NCI-H2107 (cell line): ENCODE data around the gene TRPM2.
"Not testable (repeated sequence)": the region's sequence is repeated elsewhere in the genome, so short reads cannot be mapped to it uniquely, and the experiment has no call there.

Experiments
- DNase-seq: peaks from one replicate; lab custom pipeline; 2025; lab: John Stamatoyannopoulos, UW

The TRPM2 gene

DNA sequence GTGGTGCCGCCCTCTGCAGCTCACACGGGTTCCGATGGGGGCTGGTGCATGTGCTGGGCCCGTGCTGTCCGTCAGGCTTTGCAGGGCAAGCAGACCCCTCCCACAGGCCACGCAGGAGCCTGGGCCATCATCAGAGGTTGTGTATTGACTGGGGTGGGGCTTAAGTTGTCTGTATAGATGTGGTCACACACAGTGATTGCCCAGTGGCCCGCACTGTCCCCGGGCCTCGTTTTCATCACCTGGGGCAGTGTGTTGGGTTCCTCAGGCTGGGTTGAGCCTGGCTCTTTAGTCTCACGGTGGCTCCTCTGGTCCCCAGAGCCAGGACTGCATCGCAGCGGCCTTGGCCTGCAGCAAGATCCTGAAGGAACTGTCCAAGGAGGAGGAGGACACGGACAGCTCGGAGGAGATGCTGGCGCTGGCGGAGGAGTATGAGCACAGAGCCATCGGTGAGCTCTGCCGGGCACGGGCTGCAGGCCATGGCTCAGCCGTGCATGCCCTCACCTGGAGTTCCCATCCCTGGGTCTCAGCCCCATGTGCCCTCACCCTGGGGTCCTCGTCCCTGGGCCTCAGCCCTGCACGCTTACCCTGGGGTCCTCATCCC lies 44.1 kb downstream of the TRPM2 start:
- no peak for DNase-seq

- DNase-seq, result no peak
These were observed 45.1 kb downstream of the TRPM2 start for GRCh38 chr21:44398499-44398898.

DNA sequence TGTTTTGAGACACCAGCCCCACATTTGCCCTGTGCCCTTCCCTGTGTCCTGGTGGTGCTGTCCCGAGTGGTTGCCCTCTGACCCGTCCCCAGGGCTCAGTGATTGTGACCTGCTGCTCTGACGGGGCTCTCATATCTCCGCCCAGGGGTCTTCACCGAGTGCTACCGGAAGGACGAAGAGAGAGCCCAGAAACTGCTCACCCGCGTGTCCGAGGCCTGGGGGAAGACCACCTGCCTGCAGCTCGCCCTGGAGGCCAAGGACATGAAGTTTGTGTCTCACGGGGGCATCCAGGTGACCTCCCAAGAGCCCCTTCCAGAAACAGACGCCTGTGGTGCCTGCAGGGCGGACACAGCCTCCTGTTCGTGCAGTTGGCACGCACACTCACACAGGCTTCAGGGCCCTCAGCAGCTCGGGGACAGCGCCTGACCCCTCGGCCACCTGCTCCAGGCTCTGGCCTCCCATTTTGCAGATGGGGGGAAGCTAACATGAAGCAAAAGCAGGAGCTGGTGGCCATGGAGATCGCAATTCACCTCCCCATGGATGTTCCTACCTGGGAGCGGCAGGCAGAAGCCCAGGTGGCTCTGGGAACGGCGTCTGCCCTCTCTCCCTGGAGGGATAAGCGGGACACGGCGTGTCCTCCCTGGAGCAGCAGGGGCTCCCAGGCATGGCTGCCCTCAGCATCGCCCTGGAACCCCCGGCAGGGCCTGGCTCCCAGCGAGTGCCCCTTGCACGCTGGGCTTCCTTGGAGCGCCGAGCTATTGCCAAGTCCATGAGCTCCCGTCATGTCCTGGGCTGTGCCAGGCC lies 45.9 kb downstream of the TRPM2 start:
- DNase-seq, result no peak

GRCh38 chr21:44399955-44400790 lies 46.8 kb downstream of the TRPM2 start:
- DNase-seq, result no peak

DNA sequence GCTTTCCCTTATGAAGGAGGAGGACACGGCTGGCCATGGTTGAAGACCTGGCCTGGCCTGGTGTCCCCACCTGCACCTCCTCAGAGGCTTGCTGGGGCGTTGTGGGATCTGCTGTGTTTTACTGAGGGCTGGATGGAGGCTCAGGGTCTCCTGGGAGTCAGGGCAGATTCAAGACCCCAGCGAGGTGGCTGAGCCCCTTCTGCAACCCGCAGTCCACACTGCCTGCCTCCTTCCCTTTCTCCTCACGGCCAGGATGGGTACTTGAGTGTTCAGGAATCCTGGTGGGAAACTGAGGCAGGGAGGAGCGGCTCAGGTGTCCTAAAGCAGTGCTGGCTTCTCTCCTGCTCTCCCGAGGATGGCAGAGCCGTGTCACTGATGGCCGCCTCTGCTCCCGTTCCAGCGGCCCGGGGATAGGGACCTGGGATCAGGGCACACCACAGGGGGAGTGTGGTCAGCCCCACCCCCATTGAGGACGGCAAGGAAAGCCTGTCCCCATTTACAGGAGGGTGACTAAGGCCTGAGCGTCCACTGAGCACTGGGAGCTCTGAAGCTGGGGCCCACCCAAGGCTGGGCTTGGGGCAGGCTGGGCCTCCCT lies 47.5 kb downstream of the TRPM2 start:
- DNase-seq, result no peak

GRCh38 chr21:44401386-44402160 lies 48.2 kb downstream of the TRPM2 start:
- no peak for DNase-seq

- DNase-seq, result no peak
These were observed 49.1 kb downstream of the TRPM2 start for GRCh38 chr21:44402323-44403105.

GRCh38 chr21:44403106-44404020 lies 49.9 kb downstream of the TRPM2 start:
- no peak for DNase-seq

DNA sequence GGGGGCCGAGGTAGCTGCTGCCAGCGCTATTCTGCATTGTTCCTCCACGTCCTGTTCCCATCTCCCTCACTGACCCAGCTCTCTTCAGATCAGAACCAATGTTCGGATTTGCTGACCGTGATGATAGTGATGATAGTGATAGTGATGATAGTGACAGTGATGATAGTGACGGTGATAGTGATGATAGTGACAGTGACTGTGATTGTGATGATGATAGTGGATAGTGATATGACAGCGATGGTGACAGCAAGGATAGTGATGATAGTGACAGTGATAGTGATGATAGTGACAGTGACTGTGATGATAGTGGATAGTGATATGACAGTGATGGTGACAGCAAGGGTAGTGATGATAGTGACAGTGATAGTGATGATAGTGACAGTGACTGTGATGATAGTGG lies 51.1 kb downstream of the TRPM2 start:
- DNase-seq, result not testable (repeated sequence)

- no peak for DNase-seq
These were observed 51.9 kb downstream of the TRPM2 start for GRCh38 chr21:44405091-44405947.

DNA sequence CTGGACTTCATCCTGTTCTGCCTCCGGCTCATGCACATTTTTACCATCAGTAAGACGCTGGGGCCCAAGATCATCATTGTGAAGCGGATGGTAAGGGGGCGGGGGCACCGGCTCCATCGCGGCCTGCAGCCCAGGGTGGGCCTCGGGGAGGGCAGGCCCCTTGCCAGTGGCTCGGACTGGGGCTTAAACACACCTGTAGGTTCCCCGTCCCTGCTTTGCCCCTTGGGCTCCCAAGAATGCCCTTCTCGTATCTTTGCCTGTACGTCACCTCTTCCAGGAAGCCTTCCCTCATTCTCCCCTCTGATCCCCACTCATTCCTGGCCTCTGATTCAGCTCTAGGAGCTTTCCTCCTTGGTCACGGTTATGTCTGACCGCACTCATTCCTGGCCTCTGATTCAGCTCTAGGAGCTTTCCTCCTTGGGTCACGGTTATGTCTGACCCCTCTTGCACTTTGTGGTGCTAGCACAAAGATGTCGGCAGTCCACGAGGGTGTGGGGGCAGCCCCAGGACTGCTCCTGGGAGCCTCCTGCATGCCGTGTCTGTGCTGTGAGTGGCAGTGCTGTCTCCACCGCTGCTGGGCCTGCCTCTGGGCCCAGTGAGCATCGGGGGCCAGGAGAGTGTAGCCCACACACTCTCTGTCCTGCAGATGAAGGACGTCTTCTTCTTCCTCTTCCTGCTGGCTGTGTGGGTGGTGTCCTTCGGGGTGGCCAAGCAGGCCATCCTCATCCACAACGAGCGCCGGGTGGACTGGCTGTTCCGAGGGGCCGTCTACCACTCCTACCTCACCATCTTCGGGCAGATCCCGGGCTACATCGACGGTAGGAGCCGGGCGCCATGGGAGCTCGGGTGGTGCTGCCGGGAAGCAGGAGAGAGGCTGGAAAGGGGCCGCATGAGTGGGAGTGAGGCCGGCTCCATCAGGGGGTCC lies 52.8 kb downstream of the TRPM2 start:
- no peak for DNase-seq

DNA sequence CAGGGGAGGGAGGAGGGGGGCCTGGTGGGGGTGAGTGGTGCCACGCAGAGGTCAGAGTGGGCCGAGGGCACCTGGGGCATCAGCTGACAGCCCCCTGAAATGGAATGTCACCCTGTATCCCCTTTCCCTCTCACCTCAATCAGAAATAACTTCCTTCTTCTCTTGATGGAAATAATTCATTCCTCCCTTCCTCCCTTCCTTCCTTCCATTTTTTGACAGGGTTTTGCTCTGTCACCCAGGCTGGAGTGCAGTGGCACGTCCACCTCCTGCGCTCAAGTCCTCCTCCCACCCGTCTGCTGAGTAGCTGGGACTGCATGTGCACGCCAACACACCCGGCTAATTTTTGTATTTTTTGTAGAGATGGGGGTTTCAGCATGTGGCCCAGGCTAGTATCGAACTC lies 53.5 kb downstream of the TRPM2 start:
- no peak for DNase-seq

DNA sequence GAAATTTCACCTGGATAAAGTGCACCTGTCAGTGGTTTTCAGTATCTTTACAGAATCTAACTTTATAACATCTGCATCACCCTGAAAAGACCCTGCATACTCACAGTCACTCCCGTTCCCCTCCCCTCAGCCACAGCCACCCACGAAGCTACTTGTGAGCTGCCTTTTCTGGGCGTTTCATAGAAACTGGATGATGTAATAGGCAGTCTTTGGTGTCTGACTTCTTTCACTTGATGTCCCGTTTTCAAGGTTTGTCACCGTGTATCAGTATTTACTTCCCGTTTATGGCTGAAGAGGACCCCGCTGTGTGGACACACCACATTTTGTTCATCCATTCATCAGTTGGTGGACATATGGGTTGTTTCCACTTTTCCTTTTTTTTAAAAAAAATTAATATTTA lies 54.1 kb downstream of the TRPM2 start:
- no peak for DNase-seq

DNA sequence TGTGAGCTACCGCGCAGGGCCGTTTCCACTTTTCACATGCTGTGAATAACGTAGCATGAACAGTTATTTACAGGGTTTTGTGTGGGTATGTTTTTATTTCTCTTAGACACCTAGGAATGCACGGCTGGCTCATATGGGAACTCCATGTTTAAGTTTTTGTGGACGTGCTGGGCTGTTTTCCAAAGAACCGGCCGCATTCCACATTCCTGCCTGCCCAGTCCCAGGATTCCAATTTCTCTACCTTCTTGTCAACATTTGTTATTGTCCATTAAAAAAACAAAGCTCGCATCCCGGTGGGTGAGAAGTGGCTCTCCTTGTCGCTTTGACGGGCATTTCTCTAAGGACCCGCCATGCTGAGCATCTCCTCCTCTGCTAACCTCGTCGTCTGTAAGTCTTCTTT lies 54.8 kb downstream of the TRPM2 start:
- DNase-seq, result no peak

DNA sequence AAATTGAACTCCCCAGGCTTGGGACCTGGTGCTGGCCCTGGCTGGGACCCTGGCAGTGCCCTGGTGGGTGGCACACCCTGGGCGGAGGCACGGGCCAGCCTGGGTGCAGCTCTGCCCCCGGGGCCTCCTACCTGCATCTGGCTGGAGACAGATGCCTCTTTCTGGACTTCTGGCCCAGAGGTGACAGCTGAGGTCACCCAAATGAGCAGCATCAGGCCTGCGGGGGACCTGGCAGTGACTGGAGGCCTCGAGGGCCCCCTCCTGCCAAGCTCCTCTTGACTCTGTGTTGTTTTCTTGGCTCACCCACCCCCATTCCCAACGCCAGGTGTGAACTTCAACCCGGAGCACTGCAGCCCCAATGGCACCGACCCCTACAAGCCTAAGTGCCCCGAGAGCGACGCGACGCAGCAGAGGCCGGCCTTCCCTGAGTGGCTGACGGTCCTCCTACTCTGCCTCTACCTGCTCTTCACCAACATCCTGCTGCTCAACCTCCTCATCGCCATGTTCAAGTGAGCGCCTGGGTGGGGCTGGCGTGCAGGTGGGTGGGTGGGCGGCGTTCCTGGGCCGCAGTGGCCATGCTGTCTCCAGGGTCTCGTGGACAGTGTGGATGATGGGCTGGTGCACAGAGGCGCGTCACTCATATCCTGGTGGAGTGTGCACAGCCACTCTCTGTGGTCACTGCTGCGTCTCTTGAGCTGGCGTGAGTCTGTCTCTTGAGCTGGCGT lies 60.3 kb downstream of the TRPM2 start:
- DNase-seq, result no peak

GRCh38 chr21:44414291-44415072 lies 61.1 kb downstream of the TRPM2 start:
- no peak for DNase-seq
